DND-41 (cell line): ENCODE results near the gene GALNT7.

Experiments used
- ATAC-seq: fragments of 200-7000 bp; cut with Tn5 transposase; 3 replicates; pipeline ENCODE4 v1.9.1; 2021; ENCODE audit warnings: low read depth; ENCODE audit not compliant: insufficient read depth
- DNase-seq: peaks from one replicate; pipeline ENCODE4 v3.0.0-alpha.2; 2020
- H2AFZ ChIP-seq: 2 replicates; pipeline ENCODE4 v1.6.0; 2012; ENCODE audit warnings: low read depth, low read length
- H3K27ac ChIP-seq: 2 replicates; pipeline ENCODE4 v1.5.1; 2012; ENCODE audit warnings: low read length, inconsistent platforms
- H3K27me3 ChIP-seq: fragments of 200-600 bp; sonication (generic); 2 replicates; pipeline ENCODE4 v1.6.0; 2012; ENCODE audit warnings: low read length, mild to moderate bottlenecking, inconsistent platforms; ENCODE audit not compliant: insufficient read depth, poor library complexity
- H3K36me3 ChIP-seq: 2 replicates; pipeline ENCODE4 v1.5.1; 2012; ENCODE audit warnings: low read length, inconsistent platforms; ENCODE audit not compliant: insufficient read depth
- H3K4me1 ChIP-seq: 2 replicates; pipeline ENCODE4 v1.5.1; 2012; ENCODE audit warnings: mild to moderate bottlenecking, low read length; ENCODE audit not compliant: insufficient read depth
- H3K4me2 ChIP-seq: 2 replicates; pipeline ENCODE4 v1.6.0; 2012; ENCODE audit warnings: mild to moderate bottlenecking, moderate library complexity, low read length, inconsistent platforms; ENCODE audit not compliant: insufficient read depth
- H3K4me3 ChIP-seq, 2 experiments: fragments of 200-600 bp in 1 of 2; shearing (Covaris generic) in 1 of 2; 2 replicates each; pipeline ENCODE4 v1.5.1; 2012 to 2016; ENCODE audit warnings: inconsistent platforms in 2 of 2, low read length in 2 of 2, mild to moderate bottlenecking in 2 of 2, low read depth in 1 of 2, moderate library complexity in 1 of 2
- H3K79me2 ChIP-seq: 2 replicates; pipeline ENCODE4 v1.6.0; 2012; ENCODE audit warnings: low read length, inconsistent platforms; ENCODE audit not compliant: insufficient read depth
- H3K9ac ChIP-seq: 2 replicates; pipeline ENCODE4 v1.6.0; 2012; ENCODE audit warnings: low read depth, mild to moderate bottlenecking, inconsistent platforms, low read length, moderate library complexity
- H3K9me3 ChIP-seq: 2 replicates; pipeline ENCODE4 v1.5.1; 2012; ENCODE audit warnings: low read length, moderate library complexity, mild to moderate bottlenecking, inconsistent platforms; ENCODE audit not compliant: insufficient read depth, severe bottlenecking
- H4K20me1 ChIP-seq: 2 replicates; pipeline ENCODE4 v1.6.0; 2012; ENCODE audit warnings: low read length; ENCODE audit not compliant: insufficient read depth
- CTCF ChIP-seq: IDR thresholded peaks from 2 replicates; pipeline ENCODE4 v1.5.1; 2012; ENCODE audit warnings: borderline replicate concordance, low read length, moderate library complexity, mild to moderate bottlenecking; ENCODE audit not compliant: poor library complexity, severe bottlenecking; ENCODE audit errors: extremely low read depth
- EZH2 ChIP-seq: IDR thresholded peaks from 3 replicates; pipeline ENCODE4 v1.6.1; 2012; ENCODE audit warnings: borderline replicate concordance, low read depth, mild to moderate bottlenecking, moderate library complexity, low read length, inconsistent platforms; ENCODE audit not compliant: severe bottlenecking

Gene GALNT7

DNA sequence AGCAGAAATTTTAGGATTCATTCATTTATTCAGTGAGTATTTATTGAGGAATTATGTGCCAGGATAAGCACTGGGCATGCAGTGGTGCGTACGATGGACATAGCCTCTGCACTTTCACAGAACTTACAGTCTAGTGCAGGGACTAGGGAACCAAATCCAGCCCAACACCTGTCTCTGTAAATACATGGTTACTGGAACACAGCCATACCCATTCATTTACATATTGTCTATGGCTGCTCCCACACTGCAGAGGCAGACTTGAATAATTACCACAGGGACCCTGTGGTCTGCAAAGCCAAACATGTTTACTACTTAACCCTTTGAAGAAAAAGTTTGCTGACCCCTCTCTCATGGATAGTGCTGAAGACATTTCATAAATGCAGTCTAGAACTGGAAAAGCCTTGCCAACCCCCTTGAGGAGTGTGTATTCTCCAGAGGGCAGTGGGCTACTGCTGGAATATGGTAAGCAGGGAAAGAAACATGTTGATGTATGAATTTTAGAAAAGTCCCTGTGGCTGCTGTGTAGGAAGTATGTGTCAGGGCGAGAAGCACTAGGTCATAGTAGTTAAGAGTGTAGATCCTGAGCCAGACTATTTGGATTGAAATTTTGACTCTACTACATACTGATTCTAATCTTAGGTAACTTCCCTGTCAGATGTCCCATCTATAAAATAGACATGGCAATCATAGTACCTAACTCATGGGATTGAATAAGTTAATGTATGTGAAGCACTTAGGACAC is 75.5 kb downstream of the GALNT7 start:
- ATAC-seq: peak; percentile 46
- Histone ChIP-seq H3K9me3 (no peaks in the 10 kb centered on the region), H4K20me1 (peaks cover 9% of the 10 kb centered on the region), H3K36me3 (peaks cover 12% of the 10 kb centered on the region), H3K9ac (no peak overlapping the region), H3K4me2 (peak overlapping the region; percentile 7), H2AFZ (no peak overlapping the region), H3K79me2 (peaks cover 99% of the 10 kb centered on the region), H3K4me3 (no peak overlapping the region), H3K27me3 (no peaks in the 10 kb centered on the region), H3K4me1 (peaks cover 92% of the 10 kb centered on the region), H3K27ac (peak overlapping the region; percentile 76)
- DNase-seq: peak; percentile 29
- TF ChIP-seq EZH2 (no peak), CTCF (no peak)

GRCh38 chr4:173245952-173246351 is 77.3 kb downstream of the GALNT7 start:
- H3K4me1 ChIP-seq: peaks cover 92% of the 10 kb centered on the region
- peaks cover 9% of the 10 kb centered on the region for H4K20me1 ChIP-seq
- H3K27ac ChIP-seq: peak overlapping the region; percentile 38
- no peaks in the 10 kb centered on the region for H3K9me3 ChIP-seq
- no peak overlapping the region for H3K4me3 ChIP-seq
- H3K79me2 ChIP-seq: peaks cover 99% of the 10 kb centered on the region
- peaks cover 25% of the 10 kb centered on the region for H3K36me3 ChIP-seq
- no peak overlapping the region for H3K9ac ChIP-seq
- no peak overlapping the region for H2AFZ ChIP-seq
- ATAC-seq (no peak), DNase-seq (no peak)
- no peaks in the 10 kb centered on the region for H3K27me3 ChIP-seq
- H3K4me2 ChIP-seq: no peak overlapping the region
- TF ChIP-seq CTCF (no peak), EZH2 (no peak)

DNA sequence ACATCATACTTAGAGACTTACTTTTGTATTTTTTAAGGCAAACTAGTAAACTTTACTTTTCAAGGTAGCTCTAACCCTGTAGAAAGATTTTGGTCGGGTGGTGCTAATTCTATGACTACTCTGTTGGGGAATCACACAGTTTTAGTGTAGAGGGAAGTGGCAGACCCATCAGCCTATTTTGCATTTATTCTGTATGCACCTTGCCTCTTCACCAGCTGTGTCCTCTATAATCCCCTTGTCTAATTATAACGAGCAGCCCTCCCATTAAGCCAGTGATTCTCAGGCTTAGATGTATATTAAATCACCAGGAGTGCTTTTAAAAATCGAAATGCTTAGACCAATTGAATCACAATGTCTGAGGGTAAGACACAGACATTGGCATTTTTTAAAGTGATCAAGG is 78.1 kb downstream of the GALNT7 start:
- TF ChIP-seq CTCF (no peak), EZH2 (no peak)
- no peak overlapping the region for H3K9ac ChIP-seq
- H3K36me3 ChIP-seq: peaks cover 25% of the 10 kb centered on the region
- no peak overlapping the region for H3K4me2 ChIP-seq
- H3K27ac ChIP-seq: peak overlapping the region; percentile 49
- DNase-seq (no peak), ATAC-seq (no peak)
- H3K27me3 ChIP-seq: no peaks in the 10 kb centered on the region
- H3K4me3 ChIP-seq: no peak overlapping the region
- no peaks in the 10 kb centered on the region for H3K9me3 ChIP-seq
- H3K79me2 ChIP-seq: peaks cover 99% of the 10 kb centered on the region
- no peak overlapping the region for H2AFZ ChIP-seq
- H4K20me1 ChIP-seq: peaks cover 9% of the 10 kb centered on the region
- peaks cover 92% of the 10 kb centered on the region for H3K4me1 ChIP-seq
